Heart left ventricle (tissue), 13 donors: ENCODE results near the gene BMP3.

Experiments used
- POLR2A ChIP-seq, 2 donors: fragments of 450-650 bp; IDR thresholded peaks; one replicate each; pipeline ENCODE4 v1.6.1; 2017; ENCODE audit warnings: antibody characterized with exemption in 2 of 2, mild to moderate bottlenecking in 2 of 2, moderate library complexity in 2 of 2
- TF ChIP-seq, protein P1 (sequence below), 12 donors: fragments of 200-600 bp; sonication (generic) in 4 of 12; IDR thresholded peaks; one replicate each; pipeline versions ENCODE4 v1.5.0 to v1.8.0; 2018 to 2022; ENCODE audit warnings: antibody characterized with exemption in 12 of 12, mild to moderate bottlenecking in 5 of 12
- donor health status: ischemic (EF 13 %, LVEDD 7.1; RV severe dilation, severe dysfunction).
- donor health status: DM: no; HTN: yes; CAD: no.
- donor health status: DM: no; HTN: no; CAD: no.
- donor health status: ischemic (EF 25% LVEDD 6.9; RV normal size, moderate dysfunction).
- donor health status: ischemic (EF 25% LVEDD 5.7; RV mildly dilated, moderate dysfunction).
- donor health status: ischemic (EF 35%, LVEDD 5.7; RV mildly dilated, moderate dysfunction).
- donor health status: nonischemic (EF 11% LVEDD 7.7; RV severe dilation, severe dysfunction).
- donor health status: DM: yes; HTN: yes; CAD: no.
- donor health status: PGD.
- donor health status: ischemic (EF 29% LVEDD 5.4; RV normal size, mild dysfunction).
- donor health status: nonischemic (EF 23%, LVEDD 6.1; RV moderate dilation, normal function).

DNA sequence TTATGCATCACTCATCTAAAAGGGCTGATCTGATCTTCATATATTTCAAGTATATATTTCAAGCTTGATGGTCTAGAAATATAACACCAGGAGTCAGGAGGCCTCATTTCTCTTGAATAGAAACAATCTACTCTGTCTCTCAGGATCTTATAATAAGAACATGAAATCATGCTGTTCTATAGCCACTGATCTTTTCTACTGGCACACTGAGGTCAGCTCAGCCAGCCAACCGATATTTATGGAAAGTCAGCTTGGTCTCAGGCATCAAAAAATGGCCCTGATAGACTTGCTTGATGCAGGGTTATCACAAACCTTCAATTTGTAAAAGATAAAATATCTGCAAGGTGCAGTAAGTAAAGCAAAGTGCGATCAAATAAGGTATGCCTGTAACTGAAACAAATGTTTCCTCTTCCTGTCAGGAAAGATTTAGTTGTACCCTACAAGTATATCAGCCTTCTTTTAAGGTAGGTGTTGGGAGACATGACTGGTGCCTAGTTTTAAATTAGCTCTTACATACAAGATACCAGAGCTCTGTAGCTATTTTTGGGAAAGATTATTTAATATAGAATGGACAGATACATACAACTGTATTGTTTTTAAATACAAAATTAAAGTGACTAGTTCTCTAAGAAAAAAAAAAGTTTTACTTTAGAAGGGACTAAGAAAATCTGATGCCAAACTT, 63.4 kb downstream of the BMP3 start:
- TF ChIP-seq, protein P1, sequence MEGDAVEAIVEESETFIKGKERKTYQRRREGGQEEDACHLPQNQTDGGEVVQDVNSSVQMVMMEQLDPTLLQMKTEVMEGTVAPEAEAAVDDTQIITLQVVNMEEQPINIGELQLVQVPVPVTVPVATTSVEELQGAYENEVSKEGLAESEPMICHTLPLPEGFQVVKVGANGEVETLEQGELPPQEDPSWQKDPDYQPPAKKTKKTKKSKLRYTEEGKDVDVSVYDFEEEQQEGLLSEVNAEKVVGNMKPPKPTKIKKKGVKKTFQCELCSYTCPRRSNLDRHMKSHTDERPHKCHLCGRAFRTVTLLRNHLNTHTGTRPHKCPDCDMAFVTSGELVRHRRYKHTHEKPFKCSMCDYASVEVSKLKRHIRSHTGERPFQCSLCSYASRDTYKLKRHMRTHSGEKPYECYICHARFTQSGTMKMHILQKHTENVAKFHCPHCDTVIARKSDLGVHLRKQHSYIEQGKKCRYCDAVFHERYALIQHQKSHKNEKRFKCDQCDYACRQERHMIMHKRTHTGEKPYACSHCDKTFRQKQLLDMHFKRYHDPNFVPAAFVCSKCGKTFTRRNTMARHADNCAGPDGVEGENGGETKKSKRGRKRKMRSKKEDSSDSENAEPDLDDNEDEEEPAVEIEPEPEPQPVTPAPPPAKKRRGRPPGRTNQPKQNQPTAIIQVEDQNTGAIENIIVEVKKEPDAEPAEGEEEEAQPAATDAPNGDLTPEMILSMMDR (IDR thresholded peaks at IDR 0.05), result no peak
- TF ChIP-seq POLR2A (IDR thresholded peaks at IDR 0.05), result no peak
